Measurements from ENCODE around the gene CD101. TPM values are rescaled to one million over a fixed set of nuclear protein-coding genes. Genes with fewer than 3 reads are reported as not detected.

Gene CD101
- total and polyA plus RNA-seq, 2 of the 8 experiments (the other 6 are each of a cell fraction or from before 2014, with no cell fraction given): 1.1 to 1.2 TPM

DNA sequence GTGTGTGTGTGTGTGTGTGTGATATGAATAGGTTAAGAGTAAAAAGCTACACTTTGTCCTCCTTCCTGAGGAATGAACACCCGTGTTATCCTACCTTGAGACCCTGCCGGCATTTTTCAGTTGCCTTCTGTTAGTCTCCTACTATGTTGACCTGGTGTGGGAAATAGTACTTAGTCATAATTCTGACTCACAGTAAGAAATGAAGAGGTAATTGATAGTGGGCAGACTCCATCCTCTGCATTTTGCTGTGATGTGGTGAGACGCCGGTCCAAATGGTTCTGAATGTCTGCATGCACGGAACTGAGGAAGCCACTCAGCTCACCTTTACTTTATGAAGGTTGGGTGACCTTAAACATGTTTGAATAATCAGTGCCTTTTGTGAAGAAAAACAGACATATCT lies 12.6 kb downstream of the CD101 start:
- DNase-seq (ENCODE audit: low read depth in 1 of 2, low spot score in 2 of 2): no peak
- Histone ChIP-seq H3K18ac (ENCODE audit: extremely low read depth, low read length) (no peak overlapping the region), H2BK20ac (ENCODE audit: low read length) (no peak overlapping the region), H3K56ac (replicated peaks; ENCODE audit: insufficient read length, low read depth, low read length) (no peak overlapping the region), H3K79me2 (ENCODE audit: control insufficient read depth in 1 of 2, insufficient read depth in 2 of 2, low read length in 2 of 2) (no peaks in the 10 kb centered on the region), H3K4me2 (ENCODE audit: insufficient read depth in 1 of 2, low read depth in 2 of 2, low read length in 2 of 2) (no peak overlapping the region), H2BK15ac (ENCODE audit: low read length) (no peak overlapping the region), H2BK12ac (ENCODE audit: low read depth, low read length) (no peak overlapping the region), H3K79me1 (ENCODE audit: low read depth, low read length) (no peaks in the 10 kb centered on the region), H3K23ac (ENCODE audit: insufficient read length) (no peak overlapping the region), H3K9ac (replicated peaks in 1 of 4; ENCODE audit: extremely low read depth in 1 of 4, low read depth in 3 of 4, low read length in 3 of 4) (no peak overlapping the region), H3K23me2 (ENCODE audit: low read depth, low read length) (no peaks in the 10 kb centered on the region), H3K4me3 (ENCODE audit: extremely low read depth in 1 of 4, insufficient read depth in 2 of 4, low read depth in 3 of 4, low read length in 4 of 4) (no peak overlapping the region), H2BK120ac (replicated peaks; ENCODE audit: low read depth, low read length) (no peak overlapping the region), H4K5ac (ENCODE audit: insufficient read length, low read depth, low read length) (no peak overlapping the region), H4K91ac (replicated peaks; ENCODE audit: insufficient read length, low read length) (no peak overlapping the region), H3K14ac (ENCODE audit: insufficient read length) (no peak overlapping the region), H2AFZ (ENCODE audit: low read length) (no peak overlapping the region), H3K4ac (replicated peaks; ENCODE audit: insufficient read length, low read depth, low read length) (no peak overlapping the region), H3K27ac (ENCODE audit: low read depth, low read length) (no peak overlapping the region), H4K20me1 (replicated peaks in 1 of 2; ENCODE audit: control insufficient read depth in 1 of 2, insufficient read depth in 2 of 2, low read length in 2 of 2) (no peaks in the 10 kb centered on the region), H2AK5ac (ENCODE audit: low read depth, low read length) (no peak overlapping the region), H4K8ac (ENCODE audit: extremely low read depth, insufficient read depth, low read length) (no peak overlapping the region), H2BK5ac (ENCODE audit: low read depth, low read length) (no peak overlapping the region), H3K9me3 (ENCODE audit: insufficient read depth in 2 of 2, low read depth in 1 of 2, low read length in 1 of 2) (no peaks in the 10 kb centered on the region), H3K27me3 (replicated peaks in 1 of 4; ENCODE audit: control insufficient read depth in 3 of 4, extremely low read depth in 1 of 4, insufficient read depth in 3 of 4, low read length in 3 of 4) (no peaks in the 10 kb centered on the region), H3K36me3 (ENCODE audit: control insufficient read depth in 2 of 4, insufficient read depth in 4 of 4, low read length in 3 of 4) (no peaks in the 10 kb centered on the region), H3K4me1 (replicated peaks in 1 of 4; ENCODE audit: control insufficient read depth in 3 of 4, insufficient read depth in 4 of 4, low read length in 3 of 4) (peaks cover 0 to 4% (median 1%) of the 10 kb centered on the region in 4 experiments; a peak in 2 of 7 replicates)
- WGBS, 2 experiments (ENCODE audit: extremely low coverage in 1 of 2, insufficient coverage in 1 of 2, insufficient read length in 1 of 2, insufficient replicate concordance in 2 of 2, low coverage in 1 of 2, low lambda C conversion rate in 2 of 2, missing lambda C conversion rate in 1 of 2): 91% methylated on average over 5 of the region's 5 CpGs; no CpG with 5 or more reads in 1 of the 2 experiments
- CTCF ChIA-PET (ENCODE audit: partially characterized antibody): interaction anchor here (1.0 kb wide), 1 partner anchor 11 kb away, joined by 3 read pairs; no protein-coding TSS in a partner anchor
- no peak for FAIRE-seq
- TF ChIP-seq SUZ12 (IDR thresholded peaks at IDR 0.05; ENCODE audit: low read length): no peak
- TF ChIP-seq SIX5 (IDR thresholded peaks at IDR 0.05; ENCODE audit: low read depth, low read length): no peak
- TF ChIP-seq TAF7 (optimal IDR thresholded peaks at IDR 0.05; ENCODE audit: borderline replicate concordance, low read depth, low read length): no peak
- no peak for TF ChIP-seq SP1 (IDR thresholded peaks at IDR 0.05; ENCODE audit: low read depth, low read length)
- no peak for TF ChIP-seq POU5F1 (IDR thresholded peaks at IDR 0.05; ENCODE audit: low read depth, low read length)
- TF ChIP-seq CEBPB (IDR thresholded peaks at IDR 0.05; ENCODE audit: low read depth, low read length): no peak
- TF ChIP-seq RFX5 (IDR thresholded peaks at IDR 0.05; ENCODE audit: borderline replicate concordance, low read depth, low read length): no peak
- no peak for TF ChIP-seq POLR2A (IDR thresholded peaks at IDR 0.05; ENCODE audit: control extremely low read depth in 1 of 2, low read depth in 2 of 2, low read length in 2 of 2)
- no peak for TF ChIP-seq SIN3A (conservative IDR thresholded peaks at IDR 0.05 in 1 of 2, IDR thresholded peaks at IDR 0.05 in 1 of 2; ENCODE audit: low read depth in 1 of 2, low read length in 2 of 2)
- POLR2A ChIA-PET (ENCODE audit: partially characterized antibody): interaction anchor here (0.5 kb wide), 1 partner anchor 301 kb away, joined by 4 read pairs; no protein-coding TSS in a partner anchor
